ENCODE measurements around the gene ZNF423. TPM values are rescaled to one million over a fixed set of nuclear protein-coding genes. Genes with fewer than 3 reads are reported as not detected.

Gene ZNF423
- polyA plus RNA-seq, 1 donor from 2014 or later = 4.5 TPM

DNA sequence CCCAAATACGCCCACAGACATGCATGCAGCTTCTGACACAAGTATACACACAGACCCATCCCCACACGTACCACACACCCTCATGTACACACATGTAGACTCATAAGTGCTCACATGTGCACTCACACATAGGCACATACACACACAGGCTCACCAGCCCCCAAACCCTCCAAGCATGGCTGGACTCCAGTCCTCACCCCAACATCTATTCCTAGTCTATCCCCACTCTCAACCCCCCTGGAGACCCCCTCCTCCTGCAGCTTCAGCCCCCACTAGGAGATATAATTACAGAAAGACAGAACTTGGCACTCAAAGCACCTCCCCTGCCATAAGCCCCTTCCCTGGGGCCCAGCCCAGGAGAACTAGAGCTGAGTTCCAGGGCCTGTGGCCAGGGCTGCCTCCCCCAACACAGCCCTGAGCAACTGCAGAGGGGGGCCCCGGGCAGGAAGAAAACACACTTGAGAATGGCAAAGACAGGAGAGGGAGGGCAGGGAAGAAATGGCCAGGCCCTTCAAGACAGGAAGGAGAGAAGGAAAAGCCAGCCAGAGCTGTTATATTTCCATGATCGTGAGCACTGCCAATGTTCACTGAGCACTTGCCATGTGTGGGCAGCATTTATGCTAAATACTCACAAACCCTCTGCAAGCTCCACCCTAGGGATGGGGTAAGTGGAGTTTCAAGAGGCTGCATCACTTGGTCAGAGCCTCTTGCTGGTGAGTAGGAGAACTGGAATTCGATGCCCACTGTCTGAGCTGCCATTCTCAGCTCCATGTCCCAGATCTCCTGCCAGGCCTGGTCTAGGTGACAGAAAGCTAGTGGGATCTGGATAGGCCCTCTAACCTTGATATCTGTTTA is 224.5 kb downstream of the ZNF423 start:
- peaks cover 5% of the 10 kb centered on the region for H3K9me3 ChIP-seq (ENCODE audit: low read length)
- H3K9ac ChIP-seq (ENCODE audit: low read length) = no peak overlapping the region
- H3K9me2 ChIP-seq (ENCODE audit: insufficient read depth, low read length) = no peaks in the 10 kb centered on the region
- H2AFZ ChIP-seq (ENCODE audit: low read depth, low read length) = no peak overlapping the region
- H3F3A ChIP-seq (ENCODE audit: insufficient read depth, low read length, poor library complexity, severe bottlenecking) = no peaks in the 10 kb centered on the region
- no peak overlapping the region for H3K4me2 ChIP-seq (ENCODE audit: low read length)
- no peaks in the 10 kb centered on the region for H3K27me3 ChIP-seq (ENCODE audit: insufficient read depth, low read depth, low read length)
- TF ChIP-seq EP300 (conservative IDR thresholded peaks at IDR 0.05; ENCODE audit: poor library complexity, severe bottlenecking) (no peak), RAD21 (conservative IDR thresholded peaks at IDR 0.05) (no peak)
- no peaks in the 10 kb centered on the region for H4K20me1 ChIP-seq (ENCODE audit: insufficient read depth)
- H3K4me3 ChIP-seq (ENCODE audit: low read length) = no peak overlapping the region
- H3K79me2 ChIP-seq (replicated peaks; ENCODE audit: insufficient read depth, low read length) = no peaks in the 10 kb centered on the region
- no peak overlapping the region for H3K27ac ChIP-seq (ENCODE audit: low read length)
- no peaks in the 10 kb centered on the region for H3K36me3 ChIP-seq (ENCODE audit: insufficient read depth, low read length)

- Histone ChIP-seq H3K4me3 (ENCODE audit: low read length) (no peak overlapping the region), H4K20me1 (ENCODE audit: insufficient read depth) (no peaks in the 10 kb centered on the region), H3K9me3 (ENCODE audit: low read length) (peaks cover 5% of the 10 kb centered on the region), H3K9ac (ENCODE audit: low read length) (no peak overlapping the region), H3K27ac (ENCODE audit: low read length) (no peak overlapping the region), H3K36me3 (ENCODE audit: insufficient read depth, low read length) (no peaks in the 10 kb centered on the region), H3K79me2 (replicated peaks; ENCODE audit: insufficient read depth, low read length) (no peaks in the 10 kb centered on the region), H2AFZ (ENCODE audit: low read depth, low read length) (no peak overlapping the region), H3K27me3 (ENCODE audit: insufficient read depth, low read depth, low read length) (no peaks in the 10 kb centered on the region), H3K4me2 (ENCODE audit: low read length) (no peak overlapping the region), H3K9me2 (ENCODE audit: insufficient read depth, low read length) (no peaks in the 10 kb centered on the region), H3F3A (ENCODE audit: insufficient read depth, low read length, poor library complexity, severe bottlenecking) (no peaks in the 10 kb centered on the region)
- TF ChIP-seq MXI1 (conservative IDR thresholded peaks at IDR 0.05; ENCODE audit: poor library complexity, severe bottlenecking) = no peak
- no peak for TF ChIP-seq POLR2AphosphoS5 (IDR thresholded peaks at IDR 0.05)
- TF ChIP-seq, protein P1, sequence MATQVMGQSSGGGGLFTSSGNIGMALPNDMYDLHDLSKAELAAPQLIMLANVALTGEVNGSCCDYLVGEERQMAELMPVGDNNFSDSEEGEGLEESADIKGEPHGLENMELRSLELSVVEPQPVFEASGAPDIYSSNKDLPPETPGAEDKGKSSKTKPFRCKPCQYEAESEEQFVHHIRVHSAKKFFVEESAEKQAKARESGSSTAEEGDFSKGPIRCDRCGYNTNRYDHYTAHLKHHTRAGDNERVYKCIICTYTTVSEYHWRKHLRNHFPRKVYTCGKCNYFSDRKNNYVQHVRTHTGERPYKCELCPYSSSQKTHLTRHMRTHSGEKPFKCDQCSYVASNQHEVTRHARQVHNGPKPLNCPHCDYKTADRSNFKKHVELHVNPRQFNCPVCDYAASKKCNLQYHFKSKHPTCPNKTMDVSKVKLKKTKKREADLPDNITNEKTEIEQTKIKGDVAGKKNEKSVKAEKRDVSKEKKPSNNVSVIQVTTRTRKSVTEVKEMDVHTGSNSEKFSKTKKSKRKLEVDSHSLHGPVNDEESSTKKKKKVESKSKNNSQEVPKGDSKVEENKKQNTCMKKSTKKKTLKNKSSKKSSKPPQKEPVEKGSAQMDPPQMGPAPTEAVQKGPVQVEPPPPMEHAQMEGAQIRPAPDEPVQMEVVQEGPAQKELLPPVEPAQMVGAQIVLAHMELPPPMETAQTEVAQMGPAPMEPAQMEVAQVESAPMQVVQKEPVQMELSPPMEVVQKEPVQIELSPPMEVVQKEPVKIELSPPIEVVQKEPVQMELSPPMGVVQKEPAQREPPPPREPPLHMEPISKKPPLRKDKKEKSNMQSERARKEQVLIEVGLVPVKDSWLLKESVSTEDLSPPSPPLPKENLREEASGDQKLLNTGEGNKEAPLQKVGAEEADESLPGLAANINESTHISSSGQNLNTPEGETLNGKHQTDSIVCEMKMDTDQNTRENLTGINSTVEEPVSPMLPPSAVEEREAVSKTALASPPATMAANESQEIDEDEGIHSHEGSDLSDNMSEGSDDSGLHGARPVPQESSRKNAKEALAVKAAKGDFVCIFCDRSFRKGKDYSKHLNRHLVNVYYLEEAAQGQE (IDR thresholded peaks at IDR 0.05; ENCODE audit: borderline replicate concordance) = no peak
- TF ChIP-seq RAD21 (conservative IDR thresholded peaks at IDR 0.05) = no peak
- no peak for TF ChIP-seq TAF1 (IDR thresholded peaks at IDR 0.05; ENCODE audit: low read depth)
- no peak for TF ChIP-seq SMC3 (conservative IDR thresholded peaks at IDR 0.05; ENCODE audit: poor library complexity)
- no peak for TF ChIP-seq EP300 (conservative IDR thresholded peaks at IDR 0.05; ENCODE audit: poor library complexity, severe bottlenecking)
- TF ChIP-seq, protein P2, sequence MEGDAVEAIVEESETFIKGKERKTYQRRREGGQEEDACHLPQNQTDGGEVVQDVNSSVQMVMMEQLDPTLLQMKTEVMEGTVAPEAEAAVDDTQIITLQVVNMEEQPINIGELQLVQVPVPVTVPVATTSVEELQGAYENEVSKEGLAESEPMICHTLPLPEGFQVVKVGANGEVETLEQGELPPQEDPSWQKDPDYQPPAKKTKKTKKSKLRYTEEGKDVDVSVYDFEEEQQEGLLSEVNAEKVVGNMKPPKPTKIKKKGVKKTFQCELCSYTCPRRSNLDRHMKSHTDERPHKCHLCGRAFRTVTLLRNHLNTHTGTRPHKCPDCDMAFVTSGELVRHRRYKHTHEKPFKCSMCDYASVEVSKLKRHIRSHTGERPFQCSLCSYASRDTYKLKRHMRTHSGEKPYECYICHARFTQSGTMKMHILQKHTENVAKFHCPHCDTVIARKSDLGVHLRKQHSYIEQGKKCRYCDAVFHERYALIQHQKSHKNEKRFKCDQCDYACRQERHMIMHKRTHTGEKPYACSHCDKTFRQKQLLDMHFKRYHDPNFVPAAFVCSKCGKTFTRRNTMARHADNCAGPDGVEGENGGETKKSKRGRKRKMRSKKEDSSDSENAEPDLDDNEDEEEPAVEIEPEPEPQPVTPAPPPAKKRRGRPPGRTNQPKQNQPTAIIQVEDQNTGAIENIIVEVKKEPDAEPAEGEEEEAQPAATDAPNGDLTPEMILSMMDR (IDR thresholded peaks at IDR 0.05; ENCODE audit: poor library complexity, severe bottlenecking) = no peak
- no peak for TF ChIP-seq EZH2 (IDR thresholded peaks at IDR 0.05; ENCODE audit: borderline replicate concordance, insufficient read depth, low read length, poor library complexity, severe bottlenecking)
Measured at GRCh38 chr16:49630783-49631182, 225.1 kb downstream of the ZNF423 start.
